ENCODE data around the gene VPS37B.

Gene VPS37B

GRCh38 chr12:122865268-122866231 lies 30.4 kb downstream of the VPS37B start:
- peaks cover 30% of the 10 kb centered on the region for H3K36me3 Mint-ChIP-seq (ENCODE audit: low read depth)
- no peaks in the 10 kb centered on the region for H3K27me3 Mint-ChIP-seq (ENCODE audit: low read depth)
- H3K4me3 Mint-ChIP-seq: no peak overlapping the region
- H3K27ac Mint-ChIP-seq: peak overlapping the region; percentile 78 to 95 (median 81)
- H3K9me3 Mint-ChIP-seq: no peaks in the 10 kb centered on the region
- H3K4me1 Mint-ChIP-seq: peaks cover 40% of the 10 kb centered on the region
- peak; percentile 27 to 40 (median 38) for TF ChIP-seq CTCF (IDR thresholded peaks at IDR 0.05; ENCODE audit: unreplicated experiment in 3 of 3)

- no peak for TF ChIP-seq CTCF (IDR thresholded peaks at IDR 0.05; ENCODE audit: unreplicated experiment in 3 of 3)
- no peaks in the 10 kb centered on the region for H3K9me3 Mint-ChIP-seq
- no peaks in the 10 kb centered on the region for H3K27me3 Mint-ChIP-seq (ENCODE audit: low read depth)
- peaks cover 25% of the 10 kb centered on the region for H3K36me3 Mint-ChIP-seq (ENCODE audit: low read depth)
- peaks cover 36% of the 10 kb centered on the region for H3K4me1 Mint-ChIP-seq
- H3K27ac Mint-ChIP-seq: peak overlapping the region; percentile 78 to 95 (median 81)
- H3K4me3 Mint-ChIP-seq: no peak overlapping the region
Measured at GRCh38 chr12:122864894-122865253, 31.1 kb downstream of the VPS37B start.

- Mint-ChIP-seq H3K4me3 (no peak overlapping the region), H3K9me3 (no peaks in the 10 kb centered on the region), H3K27ac (peak overlapping the region; percentile 38 to 81 (median 75)), H3K36me3 (ENCODE audit: low read depth) (peaks cover 9% of the 10 kb centered on the region), H3K27me3 (ENCODE audit: low read depth) (no peaks in the 10 kb centered on the region), H3K4me1 (peaks cover 22% of the 10 kb centered on the region)
- TF ChIP-seq CTCF (IDR thresholded peaks at IDR 0.05; ENCODE audit: unreplicated experiment in 3 of 3): no peak
Measured at GRCh38 chr12:122862872-122863701, 32.8 kb downstream of the VPS37B start.

GRCh38 chr12:122862110-122862634 lies 33.8 kb downstream of the VPS37B start:
- H3K4me1 Mint-ChIP-seq: peaks cover 22% of the 10 kb centered on the region
- peak overlapping the region in 2 of 3 experiments; percentile 57 to 75 for H3K27ac Mint-ChIP-seq
- H3K4me3 Mint-ChIP-seq: no peak overlapping the region
- peaks cover 7% of the 10 kb centered on the region for H3K36me3 Mint-ChIP-seq (ENCODE audit: low read depth)
- no peak for TF ChIP-seq CTCF (IDR thresholded peaks at IDR 0.05; ENCODE audit: unreplicated experiment in 3 of 3)
- H3K9me3 Mint-ChIP-seq: no peaks in the 10 kb centered on the region
- H3K27me3 Mint-ChIP-seq (ENCODE audit: low read depth): no peaks in the 10 kb centered on the region

- peaks cover 7% of the 10 kb centered on the region for H3K36me3 Mint-ChIP-seq (ENCODE audit: low read depth)
- peak overlapping the region in 2 of 3 experiments; percentile 57 to 75 for H3K27ac Mint-ChIP-seq
- no peak overlapping the region for H3K4me3 Mint-ChIP-seq
- H3K4me1 Mint-ChIP-seq: peaks cover 22% of the 10 kb centered on the region
- H3K27me3 Mint-ChIP-seq (ENCODE audit: low read depth): no peaks in the 10 kb centered on the region
- TF ChIP-seq CTCF (IDR thresholded peaks at IDR 0.05; ENCODE audit: unreplicated experiment in 3 of 3): no peak
- H3K9me3 Mint-ChIP-seq: no peaks in the 10 kb centered on the region
Measured at GRCh38 chr12:122861587-122861970, 34.3 kb downstream of the VPS37B start.
